D721Med (cell line): Measurements from ENCODE around the gene NFX1.

Source experiments
- DNase-seq: peaks from one replicate; pipeline ENCODE4 v3.0.0; 2011; ENCODE audit warnings: low spot score; ENCODE audit not compliant: insufficient read length
- FAIRE-seq: peaks from 2 replicates; lab custom pipeline; 2011; peaks lifted over from hg19 to GRCh38; lab: Jason Lieb, UNC
- CTCF ChIP-seq: IDR thresholded peaks from 2 replicates; pipeline ENCODE4 v1.5.1; 2012; ENCODE audit warnings: mild to moderate bottlenecking, control low read depth; ENCODE audit not compliant: insufficient read depth; ENCODE audit errors: missing control alignments

NFX1 gene

GRCh38 chr9:33248606-33249005 lies 41.7 kb upstream of the NFX1 start:
- FAIRE-seq = no peak

GRCh38 chr9:33249087-33249658 lies 41.1 kb upstream of the NFX1 start:
- no peak for FAIRE-seq
- DNase-seq = no peak
- no peak for TF ChIP-seq CTCF

More at GRCh38 chr9:33248606-33249005, 41.7 kb upstream of the NFX1 start:
- no peak for DNase-seq
- no peak for TF ChIP-seq CTCF

- DNase-seq (no peak), FAIRE-seq (no peak)
- no peak for TF ChIP-seq CTCF
These were observed 40.3 kb upstream of the NFX1 start for GRCh38 chr9:33249983-33250382.

GRCh38 chr9:33250458-33250995 lies 39.8 kb upstream of the NFX1 start:
- DNase-seq (no peak), FAIRE-seq (no peak)

GRCh38 chr9:33254211-33254610 lies 36.1 kb upstream of the NFX1 start:
- DNase-seq = no peak
- no peak for FAIRE-seq
- TF ChIP-seq CTCF = no peak

More at GRCh38 chr9:33250458-33250995, 39.8 kb upstream of the NFX1 start:
- TF ChIP-seq CTCF = no peak

GRCh38 chr9:33255014-33255413 lies 35.3 kb upstream of the NFX1 start:
- no peak for DNase-seq
- FAIRE-seq = no peak
- no peak for TF ChIP-seq CTCF

GRCh38 chr9:33255471-33255870 lies 34.8 kb upstream of the NFX1 start:
- no peak for DNase-seq
- FAIRE-seq = no peak
- no peak for TF ChIP-seq CTCF
